ENCODE measurements around the gene TMEM88.
A peak's percentile ranks its signal among the peaks of the same experiment; 100 is the strongest.

TMEM88 gene

DNA sequence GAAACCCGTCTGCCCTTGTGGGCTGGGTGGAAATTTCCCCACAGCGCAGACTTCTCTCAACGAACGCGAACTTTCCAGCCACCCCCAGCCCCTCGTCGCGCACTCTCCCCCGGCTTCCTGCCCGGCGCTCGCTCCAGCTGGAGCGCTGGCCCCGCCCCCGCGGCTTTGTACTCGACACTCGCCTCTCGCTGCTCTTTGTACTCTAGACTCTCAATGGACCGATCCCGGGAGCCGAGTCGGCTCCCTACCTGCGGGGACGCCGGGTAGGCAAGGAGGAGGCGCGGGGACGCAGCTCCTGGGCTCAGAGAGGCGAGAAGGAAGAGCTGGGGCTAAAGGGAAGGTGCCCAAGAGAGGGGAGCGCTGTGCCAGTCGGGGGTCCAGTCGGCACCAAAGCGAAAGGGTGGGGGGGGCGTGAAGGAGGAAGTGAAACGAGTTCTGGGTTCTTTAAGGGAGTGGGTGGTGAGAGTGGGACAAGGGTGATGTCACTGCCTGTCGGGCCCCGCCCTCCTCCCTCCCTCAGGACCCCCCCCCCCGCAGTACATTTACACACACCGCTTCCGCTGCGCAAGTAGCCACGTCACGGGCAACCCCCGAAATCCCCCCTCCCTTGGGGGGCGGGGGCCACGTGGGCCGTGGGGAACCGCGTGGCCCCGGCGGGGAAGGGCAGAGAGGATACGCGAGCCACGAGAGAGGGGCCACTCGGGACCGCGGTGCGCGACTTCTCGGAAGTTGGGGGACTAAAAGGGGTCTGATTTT, 11.2 kb upstream of the TMEM88 start:
- peak; percentile 91 for DNase-seq (ENCODE audit: low read depth)

DNA sequence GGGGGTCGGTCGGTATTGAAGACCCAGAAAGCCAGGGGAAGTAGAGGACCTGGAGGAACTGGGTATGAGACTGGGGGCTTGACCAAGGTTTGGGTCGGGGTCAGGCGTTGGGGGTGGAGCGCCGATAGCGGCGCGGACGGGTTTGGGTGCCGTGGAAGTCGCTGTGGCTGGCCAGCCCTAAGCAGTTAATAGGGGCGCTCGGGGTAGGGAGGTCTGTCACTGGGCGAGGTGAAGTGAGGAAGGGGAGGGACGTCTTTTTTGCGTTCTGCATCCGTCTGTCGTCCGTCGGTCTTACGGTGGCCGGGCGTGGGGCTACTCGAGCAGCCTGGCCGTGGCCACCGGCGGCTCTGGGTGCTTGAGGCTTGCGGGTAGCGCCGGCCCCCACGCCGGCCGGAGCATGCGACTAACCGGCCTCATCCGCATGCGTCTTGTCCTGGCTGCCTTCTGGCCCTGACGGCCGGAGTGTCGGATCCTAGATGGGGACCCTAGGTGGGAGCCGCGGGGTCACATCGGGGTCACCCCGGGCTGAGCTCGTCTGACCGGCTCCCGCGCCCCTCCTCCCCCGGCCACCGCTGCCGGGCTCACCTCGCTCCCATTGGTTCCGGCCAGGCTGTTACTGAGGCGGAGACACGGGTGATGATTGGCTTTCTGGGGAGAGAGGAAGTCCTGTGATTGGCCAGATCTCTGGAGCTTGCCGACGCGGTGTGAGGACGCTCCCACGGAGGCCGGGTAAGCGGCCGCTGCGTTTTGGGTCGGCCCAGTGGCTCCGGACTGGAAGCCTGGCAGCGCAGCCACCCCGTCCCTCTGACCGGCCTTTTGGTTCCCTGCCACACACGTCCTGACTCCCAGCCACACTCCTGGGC, 10.3 kb upstream of the TMEM88 start:
- peak; percentile 76 for DNase-seq (ENCODE audit: low read depth)

DNA sequence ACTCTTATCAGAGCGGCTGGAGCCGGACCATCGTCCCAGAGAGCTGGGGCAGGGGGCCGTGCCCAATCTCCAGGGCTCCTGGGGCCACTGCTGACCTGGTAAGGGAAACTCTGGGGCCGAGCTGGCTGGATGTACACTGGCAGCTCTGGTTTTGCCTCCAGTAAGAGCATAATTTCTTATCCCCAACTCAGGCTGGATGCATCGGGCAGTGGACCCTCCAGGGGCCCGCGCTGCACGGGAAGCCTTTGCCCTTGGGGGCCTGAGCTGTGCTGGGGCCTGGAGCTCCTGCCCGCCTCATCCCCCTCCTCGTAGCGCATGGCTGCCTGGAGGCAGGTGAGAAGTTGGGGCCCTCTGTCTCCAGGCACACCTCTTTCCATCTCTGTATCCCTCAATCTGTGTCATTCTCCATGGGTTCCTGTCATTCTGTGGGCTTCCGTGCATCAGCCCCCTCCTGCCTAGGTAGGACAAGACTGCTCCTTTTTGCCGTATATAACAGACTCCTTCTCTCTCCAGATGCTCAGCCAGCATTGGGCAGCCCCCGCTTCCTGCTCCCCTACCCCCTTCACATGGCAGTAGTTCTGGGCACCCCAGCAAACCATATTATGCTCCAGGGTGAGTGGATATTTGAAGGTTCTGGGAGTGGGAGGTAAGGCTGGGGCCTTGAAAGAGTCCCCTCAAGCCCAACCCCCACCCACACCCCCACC, 9.4 kb upstream of the TMEM88 start:
- no peak for DNase-seq (ENCODE audit: low read depth)

DNA sequence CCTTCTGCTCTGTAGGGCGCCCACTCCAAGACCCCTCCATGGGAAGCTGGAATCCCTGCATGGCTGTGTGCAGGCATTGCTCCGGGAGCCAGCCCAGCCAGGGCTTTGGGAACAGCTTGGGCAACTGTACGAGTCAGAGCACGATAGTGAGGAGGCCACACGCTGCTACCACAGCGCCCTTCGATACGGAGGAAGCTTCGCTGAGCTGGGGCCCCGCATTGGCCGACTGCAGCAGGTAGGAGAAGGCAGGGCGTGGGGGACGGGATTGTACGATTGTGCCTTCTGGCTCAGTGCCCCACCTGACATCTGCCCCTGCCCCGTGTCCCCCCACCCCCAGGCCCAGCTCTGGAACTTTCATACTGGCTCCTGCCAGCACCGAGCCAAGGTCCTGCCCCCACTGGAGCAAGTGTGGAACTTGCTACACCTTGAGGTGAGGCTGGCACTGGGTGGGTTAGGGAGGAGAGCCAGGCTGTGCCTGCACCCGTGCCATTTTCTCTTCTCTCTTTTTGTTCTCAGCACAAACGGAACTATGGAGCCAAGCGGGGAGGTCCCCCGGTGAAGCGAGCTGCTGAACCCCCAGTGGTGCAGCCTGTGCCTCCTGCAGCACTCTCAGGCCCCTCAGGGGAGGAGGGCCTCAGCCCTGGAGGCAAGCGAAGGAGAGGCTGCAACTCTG, 8.7 kb upstream of the TMEM88 start:
- no peak for DNase-seq (ENCODE audit: low read depth)

DNA sequence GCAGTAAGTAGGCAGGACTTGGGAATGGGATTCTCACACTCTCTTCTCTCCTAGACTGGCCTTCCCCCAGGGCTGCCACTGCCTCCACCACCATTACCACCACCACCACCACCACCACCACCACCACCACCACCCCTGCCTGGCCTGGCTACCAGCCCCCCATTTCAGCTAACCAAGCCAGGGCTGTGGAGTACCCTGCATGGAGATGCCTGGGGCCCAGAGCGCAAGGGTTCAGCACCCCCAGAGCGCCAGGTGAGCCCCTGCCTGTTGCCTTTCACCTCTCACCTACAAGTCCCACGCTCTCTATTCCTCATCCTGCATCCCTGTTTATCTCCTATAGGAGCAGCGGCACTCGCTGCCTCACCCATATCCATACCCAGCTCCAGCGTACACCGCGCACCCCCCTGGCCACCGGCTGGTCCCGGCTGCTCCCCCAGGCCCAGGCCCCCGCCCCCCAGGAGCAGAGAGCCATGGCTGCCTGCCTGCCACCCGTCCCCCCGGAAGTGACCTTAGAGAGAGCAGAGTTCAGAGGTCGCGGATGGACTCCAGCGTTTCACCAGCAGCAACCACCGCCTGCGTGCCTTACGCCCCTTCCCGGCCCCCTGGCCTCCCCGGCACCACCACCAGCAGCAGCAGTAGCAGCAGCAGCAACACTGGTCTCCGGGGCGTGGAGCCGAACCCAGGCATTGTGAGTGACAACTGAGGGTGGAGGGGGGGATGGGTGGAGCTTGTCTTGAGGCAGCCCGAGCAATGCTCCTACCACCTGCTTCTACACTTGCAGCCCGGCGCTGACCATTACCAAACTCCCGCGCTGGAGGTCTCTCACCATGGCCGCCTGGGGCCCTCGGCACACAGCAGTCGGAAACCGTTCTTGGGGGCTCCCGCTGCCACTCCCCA, 7.9 kb upstream of the TMEM88 start:
- DNase-seq (ENCODE audit: low read depth), result no peak

DNA sequence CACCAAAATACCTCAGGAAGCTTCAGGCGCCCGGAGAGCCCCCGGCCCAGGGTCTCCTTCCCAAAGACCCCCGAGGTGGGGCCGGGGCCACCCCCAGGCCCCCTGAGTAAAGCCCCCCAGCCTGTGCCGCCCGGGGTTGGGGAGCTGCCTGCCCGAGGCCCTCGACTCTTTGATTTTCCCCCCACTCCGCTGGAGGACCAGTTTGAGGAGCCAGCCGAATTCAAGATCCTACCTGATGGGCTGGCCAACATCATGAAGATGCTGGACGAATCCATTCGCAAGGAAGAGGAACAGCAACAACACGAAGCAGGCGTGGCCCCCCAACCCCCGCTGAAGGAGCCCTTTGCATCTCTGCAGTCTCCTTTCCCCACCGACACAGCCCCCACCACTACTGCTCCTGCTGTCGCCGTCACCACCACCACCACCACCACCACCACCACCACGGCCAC, 6.7 kb upstream of the TMEM88 start:
- DNase-seq (ENCODE audit: low read depth), result no peak

DNA sequence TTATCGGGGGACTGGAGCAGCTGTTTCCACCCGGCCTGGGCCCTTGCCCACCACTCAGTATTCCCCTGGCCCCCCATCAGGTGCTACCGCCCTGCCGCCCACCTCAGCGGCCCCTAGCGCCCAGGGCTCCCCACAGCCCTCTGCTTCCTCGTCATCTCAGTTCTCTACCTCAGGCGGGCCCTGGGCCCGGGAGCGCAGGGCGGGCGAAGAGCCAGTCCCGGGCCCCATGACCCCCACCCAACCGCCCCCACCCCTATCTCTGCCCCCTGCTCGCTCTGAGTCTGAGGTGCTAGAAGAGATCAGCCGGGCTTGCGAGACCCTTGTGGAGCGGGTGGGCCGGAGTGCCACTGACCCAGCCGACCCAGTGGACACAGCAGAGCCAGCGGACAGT, 6.1 kb upstream of the TMEM88 start:
- DNase-seq (ENCODE audit: low read depth), result no peak

DNA sequence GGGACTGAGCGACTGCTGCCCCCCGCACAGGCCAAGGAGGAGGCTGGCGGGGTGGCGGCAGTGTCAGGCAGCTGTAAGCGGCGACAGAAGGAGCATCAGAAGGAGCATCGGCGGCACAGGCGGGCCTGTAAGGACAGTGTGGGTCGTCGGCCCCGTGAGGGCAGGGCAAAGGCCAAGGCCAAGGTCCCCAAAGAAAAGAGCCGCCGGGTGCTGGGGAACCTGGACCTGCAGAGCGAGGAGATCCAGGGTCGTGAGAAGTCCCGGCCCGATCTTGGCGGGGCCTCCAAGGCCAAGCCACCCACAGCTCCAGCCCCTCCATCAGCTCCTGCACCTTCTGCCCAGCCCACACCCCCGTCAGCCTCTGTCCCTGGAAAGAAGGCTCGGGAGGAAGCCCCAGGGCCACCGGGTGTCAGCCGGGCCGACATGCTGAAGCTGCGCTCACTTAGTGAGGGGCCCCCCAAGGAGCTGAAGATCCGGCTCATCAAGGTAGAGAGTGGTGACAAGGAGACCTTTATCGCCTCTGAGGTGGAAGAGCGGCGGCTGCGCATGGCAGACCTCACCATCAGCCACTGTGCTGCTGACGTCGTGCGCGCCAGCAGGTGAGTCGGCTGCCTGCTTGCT, 5.6 kb upstream of the TMEM88 start:
- no peak for DNase-seq (ENCODE audit: low read depth)

DNA sequence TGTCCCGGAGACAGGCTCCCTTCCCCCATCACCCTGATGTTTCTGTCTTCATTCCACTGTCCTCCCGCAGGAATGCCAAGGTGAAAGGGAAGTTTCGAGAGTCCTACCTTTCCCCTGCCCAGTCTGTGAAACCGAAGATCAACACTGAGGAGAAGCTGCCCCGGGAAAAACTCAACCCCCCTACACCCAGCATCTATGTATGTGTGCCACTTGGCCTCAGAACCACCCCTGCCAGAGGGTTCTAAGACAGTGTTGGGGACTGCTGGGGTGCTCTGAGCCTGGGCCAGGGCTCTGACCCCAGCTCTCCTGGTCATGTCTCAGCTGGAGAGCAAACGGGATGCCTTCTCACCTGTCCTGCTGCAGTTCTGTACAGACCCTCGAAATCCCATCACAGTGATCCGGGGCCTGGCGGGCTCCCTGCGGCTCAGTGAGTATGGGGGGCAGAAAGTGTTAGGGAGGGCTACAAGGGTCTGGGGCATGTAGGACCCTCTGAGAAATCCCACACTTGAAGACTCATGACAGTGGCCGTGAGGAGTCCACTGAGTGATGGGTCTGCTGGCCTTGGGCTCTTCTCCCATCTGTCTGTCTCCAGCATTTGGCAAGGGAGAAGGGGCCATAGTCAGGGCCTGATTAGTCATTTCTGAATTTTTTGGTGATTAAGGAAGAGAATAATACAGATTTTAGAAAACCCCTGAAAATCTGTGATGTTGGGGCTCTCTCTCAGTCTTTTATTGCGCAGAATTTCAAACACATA, 4.9 kb upstream of the TMEM88 start:
- DNase-seq (ENCODE audit: low read depth), result no peak

DNA sequence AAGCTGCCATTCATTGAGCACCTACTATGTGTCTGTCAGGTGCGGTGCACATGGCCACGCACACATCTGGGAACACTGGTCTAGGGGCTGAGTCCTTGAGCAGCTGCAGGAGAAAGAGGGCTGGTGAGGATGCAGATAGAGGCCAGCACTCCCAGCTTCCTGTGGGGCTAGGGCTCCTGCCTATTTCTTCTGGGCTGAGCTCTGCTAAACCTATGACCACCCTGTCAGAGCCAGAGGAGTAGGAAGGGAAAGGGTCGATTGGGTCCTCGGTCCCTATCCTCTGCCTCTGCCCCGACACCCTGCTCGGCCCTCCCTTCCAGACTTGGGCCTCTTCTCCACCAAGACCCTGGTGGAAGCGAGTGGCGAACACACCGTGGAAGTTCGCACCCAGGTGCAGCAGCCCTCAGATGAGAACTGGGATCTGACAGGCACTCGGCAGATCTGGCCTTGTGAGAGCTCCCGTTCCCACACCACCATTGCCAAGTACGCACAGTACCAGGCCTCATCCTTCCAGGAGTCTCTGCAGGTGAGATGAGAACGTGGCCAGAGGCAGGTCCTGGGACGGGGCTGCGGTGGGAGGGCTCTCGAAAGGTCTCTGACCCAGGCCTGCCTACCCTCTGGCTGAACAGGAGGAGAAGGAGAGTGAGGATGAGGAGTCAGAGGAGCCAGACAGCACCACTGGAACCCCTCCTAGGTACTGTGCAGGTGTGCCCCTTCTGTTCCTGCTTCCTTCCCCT, 4.0 kb upstream of the TMEM88 start:
- no peak for DNase-seq (ENCODE audit: low read depth)

DNA sequence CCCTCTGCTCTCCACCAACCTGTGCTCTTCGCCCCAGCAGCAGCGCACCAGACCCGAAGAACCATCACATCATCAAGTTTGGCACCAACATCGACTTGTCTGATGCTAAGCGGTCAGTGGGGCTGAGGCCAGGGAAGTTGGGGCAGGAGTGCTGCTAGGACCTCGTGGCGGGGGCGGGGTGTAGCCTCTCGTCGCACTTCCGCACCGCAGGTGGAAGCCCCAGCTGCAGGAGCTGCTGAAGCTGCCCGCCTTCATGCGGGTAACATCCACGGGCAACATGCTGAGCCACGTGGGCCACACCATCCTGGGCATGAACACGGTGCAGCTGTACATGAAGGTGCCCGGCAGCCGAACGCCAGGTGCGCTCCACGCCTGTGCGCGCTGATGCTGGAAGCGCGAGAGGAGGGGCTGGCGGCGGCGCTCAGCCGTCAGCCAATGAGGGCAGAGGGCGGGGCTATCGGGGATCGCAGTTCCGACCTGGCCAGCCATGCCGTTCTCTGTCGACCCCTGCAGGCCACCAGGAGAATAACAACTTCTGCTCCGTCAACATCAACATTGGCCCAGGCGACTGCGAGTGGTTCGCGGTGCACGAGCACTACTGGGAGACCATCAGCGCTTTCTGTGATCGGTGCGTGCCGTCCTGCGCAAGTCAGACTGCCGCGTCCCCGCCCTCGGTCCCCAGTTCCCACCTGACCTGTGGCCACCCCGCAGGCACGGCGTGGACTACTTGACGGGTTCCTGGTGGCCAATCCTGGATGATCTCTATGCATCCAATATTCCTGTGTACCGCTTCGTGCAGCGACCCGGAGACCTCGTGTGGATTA, 3.2 kb upstream of the TMEM88 start:
- peak; percentile 89 for DNase-seq (ENCODE audit: low read depth)

DNA sequence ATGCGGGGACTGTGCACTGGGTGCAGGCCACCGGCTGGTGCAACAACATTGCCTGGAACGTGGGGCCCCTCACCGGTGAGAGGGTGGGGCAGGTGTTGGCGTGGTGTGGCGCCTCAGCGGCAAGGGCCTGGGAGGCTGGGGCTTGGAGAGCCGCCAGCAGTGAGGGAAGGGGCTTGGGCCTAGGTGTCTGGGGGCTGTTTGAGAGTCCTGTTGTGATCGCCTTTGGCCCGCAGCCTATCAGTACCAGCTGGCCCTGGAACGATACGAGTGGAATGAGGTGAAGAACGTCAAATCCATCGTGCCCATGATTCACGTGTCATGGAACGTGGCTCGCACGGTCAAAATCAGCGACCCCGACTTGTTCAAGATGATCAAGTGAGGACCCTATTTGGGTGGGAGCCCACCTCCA, 2.6 kb upstream of the TMEM88 start:
- DNase-seq (ENCODE audit: low read depth), result no peak

DNA sequence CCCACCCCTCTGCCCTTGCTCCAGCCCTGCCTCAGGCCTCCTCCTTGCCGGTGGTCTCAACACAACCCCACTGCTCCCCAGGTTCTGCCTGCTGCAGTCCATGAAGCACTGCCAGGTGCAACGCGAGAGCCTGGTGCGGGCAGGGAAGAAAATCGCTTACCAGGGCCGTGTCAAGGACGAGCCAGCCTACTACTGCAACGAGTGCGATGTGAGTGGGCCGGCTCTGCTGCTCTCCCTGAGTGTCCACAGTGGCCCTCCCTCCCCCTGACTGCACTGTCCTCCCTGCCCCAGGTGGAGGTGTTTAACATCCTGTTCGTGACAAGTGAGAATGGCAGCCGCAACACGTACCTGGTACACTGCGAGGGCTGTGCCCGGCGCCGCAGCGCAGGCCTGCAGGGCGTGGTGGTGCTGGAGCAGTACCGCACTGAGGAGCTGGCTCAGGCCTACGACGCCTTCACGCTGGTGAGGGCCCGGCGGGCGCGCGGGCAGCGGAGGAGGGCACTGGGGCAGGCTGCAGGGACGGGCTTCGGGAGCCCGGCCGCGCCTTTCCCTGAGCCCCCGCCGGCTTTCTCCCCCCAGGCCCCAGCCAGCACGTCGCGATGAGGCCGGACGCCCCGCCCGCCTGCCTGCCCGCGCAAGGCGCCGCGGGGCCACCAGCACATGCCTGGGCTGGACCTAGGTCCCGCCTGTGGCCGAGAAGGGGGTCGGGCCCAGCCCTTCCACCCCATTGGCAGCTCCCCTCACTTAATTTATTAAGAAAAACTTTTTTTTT, 1.8 kb upstream of the TMEM88 start:
- no peak for DNase-seq (ENCODE audit: low read depth)

DNA sequence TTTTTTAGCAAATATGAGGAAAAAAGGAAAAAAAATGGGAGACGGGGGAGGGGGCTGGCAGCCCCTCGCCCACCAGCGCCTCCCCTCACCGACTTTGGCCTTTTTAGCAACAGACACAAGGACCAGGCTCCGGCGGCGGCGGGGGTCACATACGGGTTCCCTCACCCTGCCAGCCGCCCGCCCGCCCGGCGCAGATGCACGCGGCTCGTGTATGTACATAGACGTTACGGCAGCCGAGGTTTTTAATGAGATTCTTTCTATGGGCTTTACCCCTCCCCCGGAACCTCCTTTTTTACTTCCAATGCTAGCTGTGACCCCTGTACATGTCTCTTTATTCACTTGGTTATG, 1.2 kb upstream of the TMEM88 start:
- no peak for DNase-seq (ENCODE audit: low read depth)

DNA sequence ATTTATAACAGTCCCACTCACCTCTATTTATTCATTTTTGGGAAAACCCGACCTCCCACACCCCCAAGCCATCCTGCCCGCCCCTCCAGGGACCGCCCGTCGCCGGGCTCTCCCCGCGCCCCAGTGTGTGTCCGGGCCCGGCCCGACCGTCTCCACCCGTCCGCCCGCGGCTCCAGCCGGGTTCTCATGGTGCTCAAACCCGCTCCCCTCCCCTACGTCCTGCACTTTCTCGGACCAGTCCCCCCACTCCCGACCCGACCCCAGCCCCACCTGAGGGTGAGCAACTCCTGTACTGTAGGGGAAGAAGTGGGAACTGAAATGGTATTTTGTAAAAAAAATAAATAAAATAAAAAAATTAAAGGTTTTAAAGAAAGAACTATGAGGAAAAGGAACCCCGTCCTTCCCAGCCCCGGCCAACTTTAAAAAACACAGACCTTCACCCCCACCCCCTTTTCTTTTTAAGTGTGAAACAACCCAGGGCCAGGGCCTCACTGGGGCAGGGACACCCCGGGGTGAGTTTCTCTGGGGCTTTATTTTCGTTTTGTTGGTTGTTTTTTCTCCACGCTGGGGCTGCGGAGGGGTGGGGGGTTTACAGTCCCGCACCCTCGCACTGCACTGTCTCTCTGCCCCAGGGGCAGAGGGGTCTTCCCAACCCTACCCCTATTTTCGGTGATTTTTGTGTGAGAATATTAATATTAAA, 638 bp upstream of the TMEM88 start:
- DNase-seq (ENCODE audit: low read depth), result no peak

DNA sequence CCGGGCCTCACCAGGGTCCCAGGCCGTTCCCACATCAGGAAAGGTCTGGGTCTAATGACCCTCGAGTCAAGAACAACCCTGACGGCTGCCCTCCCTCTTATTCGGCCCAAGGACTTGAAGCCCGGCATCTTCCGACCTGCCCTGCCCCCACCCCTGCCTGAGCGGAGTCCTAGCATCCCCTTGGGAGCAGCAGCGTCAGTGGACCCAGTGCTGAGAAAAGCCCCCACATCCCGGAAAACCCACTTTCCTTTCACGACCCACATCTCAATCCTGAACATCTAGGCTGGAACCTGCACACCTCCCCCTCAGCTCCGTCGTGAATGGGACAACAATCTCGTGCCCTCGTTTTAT, 769 bp downstream of the TMEM88 start:
- no peak for DNase-seq (ENCODE audit: low read depth)
